ENCODE data around the gene ACTA2.

ACTA2 gene

GRCh38 chr10:88890681-88891381, 61.7 kb downstream of the ACTA2 start:
- no peaks in the 10 kb centered on the region for H3K27me3 ChIP-seq (ENCODE audit: control insufficient read depth, insufficient read depth, low read length)
- no peaks in the 10 kb centered on the region for H3K9me3 ChIP-seq (ENCODE audit: control insufficient read depth, low read length)
- no peak for TF ChIP-seq CTCF (IDR thresholded peaks at IDR 0.05)
- H3K79me2 ChIP-seq: no peaks in the 10 kb centered on the region
- H2AFZ ChIP-seq: no peak overlapping the region
- H3K36me3 ChIP-seq (ENCODE audit: control insufficient read depth, insufficient read depth, low read length): no peaks in the 10 kb centered on the region
- H3K9ac ChIP-seq: no peak overlapping the region
- H3K4me3 ChIP-seq (ENCODE audit: low read depth, low read length): no peak overlapping the region
- H3K27ac ChIP-seq: no peak overlapping the region
- no peak overlapping the region for H3K4me2 ChIP-seq (ENCODE audit: low read length)
- peaks cover 3% of the 10 kb centered on the region for H3K4me1 ChIP-seq

- Histone ChIP-seq H3K4me1 (no peaks in the 10 kb centered on the region), H3K79me2 (no peaks in the 10 kb centered on the region), H3K27me3 (ENCODE audit: control insufficient read depth, insufficient read depth, low read length) (no peaks in the 10 kb centered on the region), H3K4me2 (ENCODE audit: low read length) (no peak overlapping the region), H2AFZ (no peak overlapping the region), H3K9me3 (ENCODE audit: control insufficient read depth, low read length) (no peaks in the 10 kb centered on the region), H3K9ac (no peak overlapping the region), H3K36me3 (ENCODE audit: control insufficient read depth, insufficient read depth, low read length) (no peaks in the 10 kb centered on the region), H3K27ac (no peak overlapping the region), H3K4me3 (ENCODE audit: low read depth, low read length) (no peak overlapping the region)
- TF ChIP-seq CTCF (IDR thresholded peaks at IDR 0.05): no peak
Observed at GRCh38 chr10:88889559-88890337, 62.8 kb downstream of the ACTA2 start.

GRCh38 chr10:88888810-88889445, 63.6 kb downstream of the ACTA2 start:
- H3K36me3 ChIP-seq (ENCODE audit: control insufficient read depth, insufficient read depth, low read length): no peaks in the 10 kb centered on the region
- H3K27me3 ChIP-seq (ENCODE audit: control insufficient read depth, insufficient read depth, low read length): no peaks in the 10 kb centered on the region
- no peak overlapping the region for H3K4me3 ChIP-seq (ENCODE audit: low read depth, low read length)
- H3K9ac ChIP-seq: no peak overlapping the region
- H3K9me3 ChIP-seq (ENCODE audit: control insufficient read depth, low read length): no peaks in the 10 kb centered on the region
- no peak overlapping the region for H3K27ac ChIP-seq
- no peak for TF ChIP-seq CTCF (IDR thresholded peaks at IDR 0.05)
- no peaks in the 10 kb centered on the region for H3K4me1 ChIP-seq
- H2AFZ ChIP-seq: no peak overlapping the region
- H3K79me2 ChIP-seq: no peaks in the 10 kb centered on the region
- no peak overlapping the region for H3K4me2 ChIP-seq (ENCODE audit: low read length)

- no peak overlapping the region for H3K4me2 ChIP-seq (ENCODE audit: low read length)
- H3K27ac ChIP-seq: no peak overlapping the region
- H3K36me3 ChIP-seq (ENCODE audit: control insufficient read depth, insufficient read depth, low read length): no peaks in the 10 kb centered on the region
- TF ChIP-seq CTCF (IDR thresholded peaks at IDR 0.05): no peak
- no peak overlapping the region for H3K9ac ChIP-seq
- H3K27me3 ChIP-seq (ENCODE audit: control insufficient read depth, insufficient read depth, low read length): no peaks in the 10 kb centered on the region
- H3K79me2 ChIP-seq: no peaks in the 10 kb centered on the region
- no peaks in the 10 kb centered on the region for H3K4me1 ChIP-seq
- H3K4me3 ChIP-seq (ENCODE audit: low read depth, low read length): no peak overlapping the region
- no peak overlapping the region for H2AFZ ChIP-seq
- no peaks in the 10 kb centered on the region for H3K9me3 ChIP-seq (ENCODE audit: control insufficient read depth, low read length)
Observed at GRCh38 chr10:88886557-88886956, 66.0 kb downstream of the ACTA2 start.
